ENCODE measurements around the gene CCDC63.

DNA sequence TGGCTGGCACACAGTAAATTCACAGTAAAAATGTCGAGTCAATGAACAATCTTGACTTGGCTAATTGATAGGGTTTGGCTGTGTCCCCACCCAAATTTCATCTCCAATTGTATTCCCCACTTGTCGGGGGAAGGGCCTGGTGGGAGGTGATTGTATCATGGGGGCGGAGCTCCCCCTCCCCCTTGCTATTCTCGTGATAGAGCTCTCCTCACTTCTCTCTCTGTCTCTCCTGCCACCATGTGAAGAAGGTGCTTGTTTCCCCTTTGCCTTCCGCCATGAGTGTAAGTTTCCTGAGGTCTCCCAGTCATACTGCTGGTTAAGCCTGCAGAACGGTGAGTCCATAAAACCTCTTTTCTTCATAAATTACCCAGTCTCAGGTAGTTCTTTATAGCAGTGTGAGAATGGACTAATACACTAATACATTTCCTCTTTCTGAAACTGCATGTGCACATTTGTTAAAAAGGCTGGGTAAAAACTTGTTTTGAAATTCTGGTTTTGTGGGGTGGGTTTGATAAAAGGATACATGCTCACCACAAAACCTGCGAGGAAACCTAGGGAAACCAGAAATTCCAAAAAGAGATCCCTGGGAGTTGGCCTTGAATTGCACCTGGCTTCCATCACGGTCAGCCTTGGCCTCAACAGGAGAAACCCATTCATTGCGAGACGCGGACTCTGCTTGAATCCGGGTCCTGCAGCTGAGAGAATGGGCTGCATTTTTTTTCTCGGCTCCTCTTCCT is 89.7 kb downstream of the CCDC63 start:
- TF ChIP-seq, protein P1, sequence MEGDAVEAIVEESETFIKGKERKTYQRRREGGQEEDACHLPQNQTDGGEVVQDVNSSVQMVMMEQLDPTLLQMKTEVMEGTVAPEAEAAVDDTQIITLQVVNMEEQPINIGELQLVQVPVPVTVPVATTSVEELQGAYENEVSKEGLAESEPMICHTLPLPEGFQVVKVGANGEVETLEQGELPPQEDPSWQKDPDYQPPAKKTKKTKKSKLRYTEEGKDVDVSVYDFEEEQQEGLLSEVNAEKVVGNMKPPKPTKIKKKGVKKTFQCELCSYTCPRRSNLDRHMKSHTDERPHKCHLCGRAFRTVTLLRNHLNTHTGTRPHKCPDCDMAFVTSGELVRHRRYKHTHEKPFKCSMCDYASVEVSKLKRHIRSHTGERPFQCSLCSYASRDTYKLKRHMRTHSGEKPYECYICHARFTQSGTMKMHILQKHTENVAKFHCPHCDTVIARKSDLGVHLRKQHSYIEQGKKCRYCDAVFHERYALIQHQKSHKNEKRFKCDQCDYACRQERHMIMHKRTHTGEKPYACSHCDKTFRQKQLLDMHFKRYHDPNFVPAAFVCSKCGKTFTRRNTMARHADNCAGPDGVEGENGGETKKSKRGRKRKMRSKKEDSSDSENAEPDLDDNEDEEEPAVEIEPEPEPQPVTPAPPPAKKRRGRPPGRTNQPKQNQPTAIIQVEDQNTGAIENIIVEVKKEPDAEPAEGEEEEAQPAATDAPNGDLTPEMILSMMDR (IDR thresholded peaks at IDR 0.05), result no peak
- no peak for TF ChIP-seq EP300 (IDR thresholded peaks at IDR 0.05)
- TF ChIP-seq POLR2AphosphoS5 (IDR thresholded peaks at IDR 0.05), result no peak
- TF ChIP-seq POLR2A (IDR thresholded peaks at IDR 0.05), result no peak
